HL-60 (cell line): ENCODE results near the gene TAB2.

Experiments
- CTCF ChIP-seq: IDR thresholded peaks from one replicate; pipeline ENCODE4 v1.5.1; 2011; ENCODE audit warnings: low read length, control low read depth, inconsistent platforms; ENCODE audit not compliant: insufficient read depth
- GABPA ChIP-seq: IDR thresholded peaks from 2 replicates; pipeline ENCODE4 v1.6.1; 2012; ENCODE audit warnings: low read depth
- POLR2AphosphoS5 ChIP-seq: IDR thresholded peaks from 2 replicates; pipeline ENCODE4 v1.6.1; 2012; ENCODE audit warnings: low read depth
- REST ChIP-seq: IDR thresholded peaks from 2 replicates; pipeline ENCODE4 v1.6.1; 2012; ENCODE audit warnings: low read depth; ENCODE audit not compliant: insufficient replicate concordance
- SPI1 ChIP-seq: IDR thresholded peaks from 2 replicates; pipeline ENCODE4 v1.6.1; 2012; ENCODE audit warnings: low read depth, mild to moderate bottlenecking, borderline replicate concordance

GRCh38 chr6:149334201-149334600 lies 16.7 kb downstream of the TAB2 start:
- TF ChIP-seq SPI1 (no peak), CTCF (no peak), POLR2AphosphoS5 (no peak), REST (no peak), GABPA (no peak)
